Smooth muscle cell (in vitro differentiated cells): ENCODE results near the gene UBTD2. TPM values are rescaled to one million over a fixed set of nuclear protein-coding genes. Genes with fewer than 3 reads are reported as not detected.

ENCODE experiments used
- DNase-seq: peaks from one replicate; lab custom pipeline; 2025; ENCODE audit not compliant: unreplicated experiment; lab: John Stamatoyannopoulos, UW
- H2AFZ ChIP-seq: fragments of 200-600 bp; sonication (generic); 2 replicates; pipeline ENCODE4 v1.6.0; 2016; ENCODE audit warnings: antibody characterized with exemption, low read depth, mild to moderate bottlenecking
- H3F3A ChIP-seq: fragments of 200-600 bp; sonication (generic); 2 replicates; pipeline ENCODE4 v1.6.0; 2017; ENCODE audit warnings: antibody characterized with exemption, low read depth
- H3K27ac ChIP-seq: fragments of 200-600 bp; sonication (generic); 2 replicates; pipeline ENCODE4 v1.5.1; 2016; ENCODE audit warnings: low read depth, mild to moderate bottlenecking
- H3K27me3 ChIP-seq: fragments of 200-600 bp; sonication (generic); 2 replicates; pipeline ENCODE4 v1.6.1; 2016; ENCODE audit warnings: low read depth, mild to moderate bottlenecking
- H3K36me3 ChIP-seq: fragments of 200-600 bp; sonication (generic); 2 replicates; pipeline ENCODE4 v1.5.1; 2016; ENCODE audit warnings: low read depth
- H3K4me1 ChIP-seq: fragments of 200-600 bp; sonication (generic); 2 replicates; pipeline ENCODE4 v1.5.1; 2016; ENCODE audit warnings: low read depth
- H3K4me2 ChIP-seq: fragments of 200-600 bp; sonication (generic); 2 replicates; pipeline ENCODE4 v1.6.0; 2016; ENCODE audit warnings: mild to moderate bottlenecking
- H3K4me3 ChIP-seq: fragments of 200-600 bp; sonication (generic); 2 replicates; pipeline ENCODE4 v1.5.1; 2016; ENCODE audit warnings: mild to moderate bottlenecking
- H3K79me2 ChIP-seq: fragments of 200-600 bp; sonication (generic); 2 replicates; pipeline ENCODE4 v1.6.0; 2016; ENCODE audit warnings: low read depth, mild to moderate bottlenecking
- H3K9ac ChIP-seq: fragments of 200-600 bp; sonication (generic); 2 replicates; pipeline ENCODE4 v1.6.0; 2016; ENCODE audit warnings: low read depth
- H3K9me3 ChIP-seq: fragments of 200-600 bp; sonication (generic); replicated peaks from 2 replicates; pipeline ENCODE4 v1.5.1; 2016; ENCODE audit warnings: low read depth
- H4K20me1 ChIP-seq: fragments of 200-600 bp; sonication (generic); 2 replicates; pipeline ENCODE4 v1.6.0; 2016; ENCODE audit warnings: low read depth
- CTCF ChIP-seq: fragments of 200-600 bp; sonication (generic); IDR thresholded peaks from 2 replicates; pipeline ENCODE4 v1.5.1; 2017; ENCODE audit warnings: borderline replicate concordance, mild to moderate bottlenecking, antibody characterized with exemption; ENCODE audit not compliant: insufficient read depth, poor library complexity, severe bottlenecking
- WGBS: methylation state at CpG from one replicate; pipeline ENCODE4 v1.1.7; 2016; ENCODE audit warnings: low lambda C conversion rate; 5-methylcytosine and 5-hydroxymethylcytosine counted together
- polyA plus RNA-seq: library from polyadenylated mRNA; unstranded; fragments of >200 nt; fragmentation: Nextera tagmentation; extraction: Ambion mirVana; gene quantifications from 2 replicates; pipeline ENCODE4 v1.2.1, GENCODE V29; 2016
- total RNA-seq: library from RNA; depleted of rRNA; stranded (reverse); fragments of >200 nt; gene quantifications from 2 replicates; pipeline ENCODE4 v1.2.3, GENCODE V29; 2014

UBTD2 gene
- total and polyA plus RNA-seq, 2 experiments from 2014 or later: 20.8 to 38.2 TPM

DNA sequence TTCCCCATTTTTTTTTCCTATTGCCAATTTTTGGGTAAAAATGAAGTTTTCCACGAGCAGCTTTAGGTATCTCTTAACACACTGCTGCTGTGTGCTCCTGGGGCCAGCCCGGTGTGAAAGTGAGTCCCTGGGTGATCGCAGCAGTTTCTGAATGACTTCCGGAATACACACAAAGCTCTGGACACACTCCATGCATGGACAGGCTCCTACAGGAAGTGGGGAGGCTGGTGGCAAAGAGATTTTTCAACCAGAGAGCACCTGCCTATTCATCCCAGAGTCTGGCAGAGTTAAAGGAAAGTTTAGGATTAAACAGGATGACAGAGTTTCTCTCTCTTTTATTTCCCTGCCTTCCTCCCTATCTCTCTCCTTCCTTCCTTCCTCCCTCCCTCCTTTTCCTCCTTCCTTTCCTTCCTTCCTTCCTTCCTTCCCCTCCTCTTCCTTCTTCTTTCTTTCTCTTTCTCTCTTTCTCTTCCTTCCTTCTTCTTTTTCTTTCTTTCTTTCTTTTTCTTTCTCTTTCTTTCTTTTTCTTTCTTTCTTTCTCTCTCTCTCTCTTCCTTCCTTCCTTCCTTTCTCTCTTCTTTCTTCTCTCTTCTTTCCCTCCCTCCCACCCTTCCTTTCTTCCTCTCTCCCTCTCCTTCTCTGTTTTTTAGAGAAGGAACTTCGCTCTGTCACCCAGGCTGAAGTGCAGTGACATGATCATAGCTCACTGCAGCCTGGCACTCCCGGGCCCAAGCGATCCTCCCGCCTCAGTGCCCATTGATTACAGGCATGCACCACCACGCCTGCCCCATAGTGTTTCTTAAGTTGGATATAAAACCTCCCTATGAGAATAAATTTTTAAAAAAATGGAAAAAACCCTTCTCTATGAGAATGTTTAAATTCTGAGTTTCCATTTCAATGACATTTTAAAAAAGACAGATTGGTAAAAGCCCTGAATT, 38.7 kb upstream of the UBTD2 start:
- Histone ChIP-seq H3F3A (no peaks in the 10 kb centered on the region), H3K4me3 (no peak overlapping the region), H3K27ac (peak overlapping the region; percentile 20), H3K4me1 (no peaks in the 10 kb centered on the region), H4K20me1 (no peaks in the 10 kb centered on the region), H3K9me3 (no peaks in the 10 kb centered on the region), H3K27me3 (no peaks in the 10 kb centered on the region), H3K36me3 (no peaks in the 10 kb centered on the region), H3K4me2 (no peak overlapping the region), H3K79me2 (no peaks in the 10 kb centered on the region), H3K9ac (no peak overlapping the region), H2AFZ (no peak overlapping the region)
- no peak for TF ChIP-seq CTCF
- WGBS: 83% methylated on average over 8 of the region's 9 CpGs
- DNase-seq: no peak

GRCh38 chr5:172321593-172321992, 38.0 kb upstream of the UBTD2 start:
- Histone ChIP-seq H2AFZ (no peak overlapping the region), H3K27me3 (no peaks in the 10 kb centered on the region), H3K27ac (peak overlapping the region; percentile 20), H3F3A (no peaks in the 10 kb centered on the region), H3K9me3 (no peaks in the 10 kb centered on the region), H3K79me2 (no peaks in the 10 kb centered on the region), H3K4me1 (no peaks in the 10 kb centered on the region), H4K20me1 (no peaks in the 10 kb centered on the region), H3K9ac (no peak overlapping the region), H3K36me3 (no peaks in the 10 kb centered on the region), H3K4me3 (no peak overlapping the region), H3K4me2 (no peak overlapping the region)
- DNase-seq: no peak
- no peak for TF ChIP-seq CTCF

GRCh38 chr5:172319708-172320441, 36.3 kb upstream of the UBTD2 start:
- Histone ChIP-seq H2AFZ (no peak overlapping the region), H3K4me1 (no peaks in the 10 kb centered on the region), H4K20me1 (no peaks in the 10 kb centered on the region), H3F3A (no peaks in the 10 kb centered on the region), H3K79me2 (no peaks in the 10 kb centered on the region), H3K4me3 (no peak overlapping the region), H3K27ac (no peak overlapping the region), H3K9me3 (no peaks in the 10 kb centered on the region), H3K4me2 (no peak overlapping the region), H3K27me3 (no peaks in the 10 kb centered on the region), H3K9ac (no peak overlapping the region), H3K36me3 (no peaks in the 10 kb centered on the region)
- TF ChIP-seq CTCF: no peak
- 92% methylated on average over 4 of the region's 4 CpGs for WGBS
- no peak for DNase-seq
